ENCODE data around the gene PSAPL1. TPM values are rescaled to one million over a fixed set of nuclear protein-coding genes. Genes with fewer than 3 reads are reported as not detected.

The PSAPL1 gene
- polyA plus RNA-seq, 4 donors = not detected

DNA sequence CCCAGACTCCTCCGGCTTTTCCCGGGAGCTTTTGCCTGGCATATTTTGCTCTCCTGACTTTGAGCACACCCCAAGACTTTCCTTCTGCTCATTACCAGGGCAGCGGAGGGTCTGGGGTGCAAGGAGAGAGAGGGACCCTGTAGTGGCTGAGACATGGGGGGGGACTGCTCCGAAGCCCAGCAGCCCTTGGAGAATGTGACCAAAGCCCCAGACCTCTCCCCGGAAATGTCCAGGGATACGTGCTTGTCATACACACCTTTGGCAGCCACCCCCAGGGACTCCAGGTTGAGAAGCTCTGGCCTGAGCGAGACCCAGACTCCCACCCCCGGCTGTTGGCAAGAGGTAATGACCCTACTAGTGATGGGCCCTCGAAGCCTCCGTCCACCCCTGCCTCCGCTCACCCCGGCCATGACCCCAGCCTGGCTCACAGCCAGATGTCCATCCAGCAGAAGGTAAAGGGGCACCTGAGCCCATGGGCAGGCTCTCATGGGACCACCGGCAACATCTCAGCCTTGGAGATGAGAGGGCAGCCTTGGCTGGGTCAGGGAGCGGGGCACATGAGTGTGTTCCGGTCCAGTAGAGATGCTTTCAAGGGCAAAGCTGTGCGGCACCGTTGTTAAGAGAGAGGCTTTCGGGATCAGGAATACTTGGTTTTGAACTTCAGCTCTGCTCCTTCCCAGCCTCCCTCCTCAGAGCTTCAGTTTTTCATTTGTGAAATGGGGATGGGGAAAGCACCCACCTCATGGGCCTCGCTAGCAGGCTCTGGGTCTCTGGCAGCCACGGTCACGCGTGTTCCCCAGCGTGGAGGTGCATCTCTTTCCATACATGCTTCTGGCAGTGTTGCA is 2.0 kb downstream of the PSAPL1 start:
- DNase-seq (ENCODE audit: low read depth in 4 of 4, low spot score in 3 of 4) = no peak

DNA sequence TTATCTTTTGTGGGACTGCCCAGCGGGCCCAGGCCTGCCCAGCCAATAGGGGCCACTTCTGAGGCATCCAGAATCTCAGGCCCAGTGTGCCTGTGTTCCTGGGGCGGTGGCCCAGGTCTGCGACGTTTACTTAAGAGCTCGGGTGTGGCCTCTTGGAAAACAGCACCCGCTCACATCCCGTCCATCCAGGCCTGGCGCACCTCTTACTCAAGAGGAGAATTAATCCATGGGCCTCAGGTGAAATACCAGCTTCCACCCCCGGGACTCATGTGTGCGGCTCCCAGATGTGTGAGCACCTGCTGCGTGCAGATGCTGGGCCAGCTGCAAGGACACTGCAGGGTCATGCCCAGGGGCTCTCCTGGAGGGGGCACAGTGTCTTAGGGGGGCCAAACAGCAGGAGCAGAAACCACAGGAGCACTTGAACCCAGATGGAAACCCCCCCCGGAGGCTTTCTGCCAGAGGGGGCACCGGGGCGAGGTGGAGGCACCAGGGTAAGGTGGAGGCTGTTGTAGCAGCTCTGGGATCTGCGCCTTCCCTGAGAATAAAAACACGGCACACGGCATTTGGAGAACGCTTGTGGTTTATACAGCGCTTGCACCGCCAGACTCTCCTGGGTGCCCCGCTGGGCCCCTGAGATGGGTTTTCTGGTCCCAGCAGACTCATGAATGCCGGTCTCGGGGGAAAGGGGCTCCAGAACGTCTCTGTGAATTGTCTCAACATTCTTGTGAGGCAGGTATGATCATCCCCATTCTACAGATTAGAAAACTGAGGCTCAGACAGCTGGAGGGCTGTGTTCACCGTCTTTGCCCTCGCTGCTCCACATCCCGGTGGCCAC is 2.8 kb downstream of the PSAPL1 start:
- no peak for DNase-seq (ENCODE audit: low read depth in 4 of 4, low spot score in 3 of 4)

DNA sequence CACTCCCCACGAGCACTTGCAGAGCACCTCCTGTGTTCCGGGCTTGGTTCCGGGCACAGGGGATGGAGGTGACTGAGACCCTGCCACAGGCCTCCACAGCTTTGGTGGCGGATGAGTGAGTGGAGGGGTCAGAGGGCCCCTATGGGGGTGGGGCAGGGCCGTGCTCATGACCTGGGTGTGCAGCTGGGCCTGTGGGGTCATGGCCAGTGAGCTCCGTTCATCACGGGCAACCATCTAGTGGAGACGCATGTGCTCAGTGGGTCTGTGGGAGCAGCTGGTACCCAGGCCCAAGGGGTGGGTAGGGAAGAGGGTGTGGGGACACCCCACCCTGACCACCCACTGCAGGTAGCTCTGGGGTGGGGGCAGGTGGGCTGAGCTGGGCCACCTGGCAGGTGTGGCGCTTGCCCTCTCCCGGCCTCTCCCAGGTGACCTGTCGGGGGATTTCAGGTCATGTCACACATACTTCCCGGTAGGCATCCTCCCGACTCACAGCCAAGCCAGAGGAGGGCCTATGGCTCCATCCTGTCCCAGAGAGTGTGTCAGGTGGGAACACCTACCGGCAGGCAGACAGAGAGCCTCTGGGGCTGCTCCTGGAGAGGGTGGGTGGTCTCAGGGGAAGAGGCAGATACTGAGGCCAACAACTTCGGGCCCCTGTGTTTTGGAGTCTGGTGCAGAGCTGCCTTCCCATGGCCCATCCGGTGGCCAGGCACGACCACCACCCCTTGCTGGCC is 3.6 kb downstream of the PSAPL1 start:
- no peak for DNase-seq (ENCODE audit: low read depth in 4 of 4, low spot score in 3 of 4)

DNA sequence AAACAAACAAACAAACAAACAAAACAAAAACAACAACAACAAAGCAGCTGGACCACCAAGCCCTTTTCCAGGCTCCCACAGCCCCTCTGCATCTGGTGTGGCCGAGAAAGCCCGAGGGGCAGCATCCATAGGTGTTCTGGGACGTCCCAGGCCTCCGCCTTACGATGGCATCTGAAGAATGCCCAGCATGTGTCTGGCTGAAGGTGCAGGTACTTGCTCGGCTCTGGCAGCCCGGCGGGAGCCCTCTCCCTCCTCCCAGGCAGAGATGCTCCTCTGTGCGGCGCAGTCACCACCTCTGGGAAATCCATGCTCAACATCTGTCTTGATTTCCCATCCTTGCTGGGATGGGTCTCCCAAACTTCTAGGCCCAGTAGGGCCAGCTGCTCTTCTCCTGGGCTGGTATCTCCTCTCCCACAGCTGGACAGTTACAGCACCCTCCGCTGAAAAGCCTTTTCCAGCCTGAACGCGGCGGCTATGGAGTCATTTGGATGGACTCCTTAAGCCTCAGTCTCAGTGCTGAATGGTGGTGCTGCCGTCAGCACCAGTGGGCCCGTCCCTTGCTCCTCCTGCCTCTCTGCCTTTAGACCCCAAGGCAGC is 4.3 kb downstream of the PSAPL1 start:
- no peak for DNase-seq (ENCODE audit: low read depth in 4 of 4, low spot score in 3 of 4)

DNA sequence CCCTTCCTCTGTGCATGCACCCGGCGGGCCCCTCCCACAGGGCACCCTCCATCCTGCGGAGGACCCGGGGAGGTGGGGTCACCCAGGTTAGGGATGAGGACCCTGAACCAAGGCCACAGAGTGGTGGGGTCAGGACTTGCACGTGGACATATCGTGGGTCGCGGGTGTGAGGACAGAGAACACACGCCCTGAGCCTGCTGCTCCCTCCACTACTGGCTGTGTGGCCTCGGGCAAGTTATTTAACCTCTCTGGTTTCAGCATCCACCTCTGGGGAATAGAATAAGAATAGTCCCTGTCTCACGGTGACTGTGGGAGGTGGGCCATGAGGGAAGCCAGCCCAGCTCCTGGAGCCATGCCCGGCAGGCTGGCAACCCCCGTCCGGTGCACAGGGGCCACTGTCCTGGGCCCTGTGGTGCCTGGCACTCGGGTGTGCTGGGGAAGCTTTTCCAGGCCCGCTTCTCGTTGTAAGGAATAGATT is 5.1 kb downstream of the PSAPL1 start:
- no peak for DNase-seq (ENCODE audit: low read depth in 4 of 4, low spot score in 3 of 4)

DNA sequence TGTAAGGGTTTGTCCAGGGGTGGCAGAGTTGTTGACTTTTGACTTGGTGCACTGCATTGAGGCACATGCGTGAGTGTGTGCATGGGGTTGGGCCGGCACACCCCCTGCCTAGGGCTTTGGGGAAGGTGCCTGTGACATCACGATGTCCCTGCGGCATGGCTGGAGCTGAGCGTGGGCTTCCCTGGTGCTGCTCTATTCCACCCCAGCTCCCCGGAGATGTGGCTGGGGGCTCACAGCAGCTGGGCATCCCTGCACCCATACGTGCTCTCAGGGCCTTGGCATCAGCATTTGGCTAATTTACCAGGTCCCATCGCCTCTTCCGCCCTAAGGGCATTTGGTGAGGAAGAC is 5.7 kb downstream of the PSAPL1 start:
- no peak for DNase-seq (ENCODE audit: low read depth in 4 of 4, low spot score in 3 of 4)

DNA sequence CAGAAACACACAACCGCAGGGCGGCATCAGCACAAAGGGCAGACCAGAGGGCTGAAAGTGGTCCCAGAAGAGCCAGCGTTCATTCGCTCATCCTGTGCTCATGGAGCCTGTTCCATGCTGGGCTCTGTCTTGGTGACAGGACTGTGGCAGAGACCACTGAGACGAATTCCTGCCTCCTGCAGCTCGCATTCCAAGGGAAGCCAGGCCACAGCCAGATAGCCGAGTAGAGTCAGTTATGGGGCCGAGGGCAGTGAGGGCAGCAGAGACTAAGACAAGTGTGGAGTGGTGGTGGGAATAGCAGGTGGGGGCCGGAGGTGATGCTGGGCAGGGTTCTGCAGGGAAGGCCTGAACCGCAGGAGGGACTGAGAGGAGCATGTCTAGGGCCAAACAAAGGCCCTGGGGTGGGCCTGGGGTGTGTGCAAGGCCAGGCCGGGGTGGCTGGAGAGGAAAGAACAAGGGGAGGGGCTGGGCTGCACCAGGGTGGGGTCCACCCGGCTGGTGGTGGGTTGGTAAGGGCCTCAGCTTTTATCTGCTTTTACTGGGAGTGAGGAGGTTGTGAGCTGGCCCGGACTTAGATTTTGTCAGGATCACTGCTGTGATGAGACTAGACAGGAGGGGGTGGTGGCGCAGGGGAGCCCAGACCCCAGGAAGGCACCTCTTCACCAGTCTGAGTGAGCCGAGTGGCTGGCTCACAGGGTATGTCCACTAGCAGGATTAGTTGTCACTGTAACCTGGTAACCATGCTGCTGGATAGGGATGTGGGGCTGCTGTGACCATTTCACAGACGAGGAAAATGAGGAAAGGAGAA is 6.3 kb downstream of the PSAPL1 start:
- DNase-seq (ENCODE audit: low read depth in 4 of 4, low spot score in 3 of 4) = no peak

DNA sequence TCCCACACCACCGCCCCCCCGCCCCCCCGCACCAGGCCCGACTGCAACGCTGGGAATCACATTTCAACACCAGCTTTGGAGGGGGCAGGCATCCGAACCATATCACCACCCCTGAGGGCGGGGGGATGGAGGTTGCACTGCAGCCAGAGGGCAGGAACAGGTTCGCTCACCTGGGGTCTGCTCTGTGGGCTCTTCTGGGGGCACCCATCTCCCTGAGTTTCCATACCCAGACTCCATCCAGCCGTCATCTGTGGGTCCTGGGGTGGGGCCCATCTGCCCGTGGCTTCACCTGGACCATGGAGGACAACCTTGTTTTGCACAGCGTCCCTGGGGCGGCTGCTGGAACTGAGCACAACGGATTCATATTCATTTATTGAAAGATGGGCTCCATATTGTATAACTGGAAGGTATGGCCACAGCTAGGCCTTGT is 6.9 kb downstream of the PSAPL1 start:
- DNase-seq (ENCODE audit: low read depth in 4 of 4, low spot score in 3 of 4) = no peak

DNA sequence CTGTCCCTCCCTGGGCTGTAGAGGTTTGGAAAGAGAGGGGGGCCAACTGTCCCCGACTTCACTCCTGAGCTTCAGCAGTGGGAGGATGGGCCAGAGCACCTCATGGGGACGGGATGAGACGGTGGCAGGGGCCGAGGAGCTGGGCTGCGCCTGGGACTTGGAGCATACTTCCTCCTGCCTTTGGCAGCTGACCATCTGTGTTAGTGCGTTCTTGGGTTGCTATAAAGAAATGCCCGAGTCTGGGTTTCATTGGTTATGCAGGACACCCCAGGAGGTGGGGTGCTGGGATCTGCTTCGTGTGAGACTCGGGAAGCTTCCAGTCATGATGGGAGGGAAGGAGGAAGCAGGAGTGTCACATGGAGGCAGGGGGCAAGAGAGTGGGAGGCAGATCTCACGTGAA is 7.4 kb downstream of the PSAPL1 start:
- DNase-seq (ENCODE audit: low read depth in 4 of 4, low spot score in 3 of 4) = no peak

DNA sequence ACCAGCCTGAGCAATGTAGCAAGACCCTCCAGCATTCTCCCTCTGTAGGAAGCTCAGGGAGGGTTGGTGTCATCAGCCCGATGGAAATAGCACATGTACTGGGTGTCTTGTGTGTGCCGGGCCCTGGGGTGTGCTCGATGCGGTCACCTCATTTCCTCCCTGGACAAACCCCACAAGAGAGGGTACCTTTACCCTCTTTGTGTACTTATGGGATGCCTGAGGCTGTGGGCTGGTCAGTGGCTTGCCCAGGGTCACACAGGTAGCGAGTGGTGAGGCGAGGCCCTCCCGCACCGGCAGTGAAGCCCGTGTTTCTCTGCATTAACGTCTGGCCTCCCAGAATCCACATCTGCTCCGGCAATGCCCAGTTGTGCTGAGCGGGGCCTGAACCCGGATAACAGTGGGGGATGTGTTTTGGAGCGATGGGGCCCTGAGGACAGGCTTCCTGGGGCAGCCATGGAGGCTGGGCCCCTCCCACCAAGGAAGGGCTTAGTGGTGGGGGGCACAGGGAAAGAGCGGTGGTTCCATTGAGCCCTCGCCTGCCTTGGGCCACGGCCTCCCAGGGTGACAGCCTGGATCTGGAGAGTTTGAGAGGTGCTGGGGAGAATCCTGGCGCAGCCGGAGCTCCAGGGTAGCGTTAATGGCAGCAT is 8.1 kb downstream of the PSAPL1 start:
- no peak for DNase-seq (ENCODE audit: low read depth in 4 of 4, low spot score in 3 of 4)

DNA sequence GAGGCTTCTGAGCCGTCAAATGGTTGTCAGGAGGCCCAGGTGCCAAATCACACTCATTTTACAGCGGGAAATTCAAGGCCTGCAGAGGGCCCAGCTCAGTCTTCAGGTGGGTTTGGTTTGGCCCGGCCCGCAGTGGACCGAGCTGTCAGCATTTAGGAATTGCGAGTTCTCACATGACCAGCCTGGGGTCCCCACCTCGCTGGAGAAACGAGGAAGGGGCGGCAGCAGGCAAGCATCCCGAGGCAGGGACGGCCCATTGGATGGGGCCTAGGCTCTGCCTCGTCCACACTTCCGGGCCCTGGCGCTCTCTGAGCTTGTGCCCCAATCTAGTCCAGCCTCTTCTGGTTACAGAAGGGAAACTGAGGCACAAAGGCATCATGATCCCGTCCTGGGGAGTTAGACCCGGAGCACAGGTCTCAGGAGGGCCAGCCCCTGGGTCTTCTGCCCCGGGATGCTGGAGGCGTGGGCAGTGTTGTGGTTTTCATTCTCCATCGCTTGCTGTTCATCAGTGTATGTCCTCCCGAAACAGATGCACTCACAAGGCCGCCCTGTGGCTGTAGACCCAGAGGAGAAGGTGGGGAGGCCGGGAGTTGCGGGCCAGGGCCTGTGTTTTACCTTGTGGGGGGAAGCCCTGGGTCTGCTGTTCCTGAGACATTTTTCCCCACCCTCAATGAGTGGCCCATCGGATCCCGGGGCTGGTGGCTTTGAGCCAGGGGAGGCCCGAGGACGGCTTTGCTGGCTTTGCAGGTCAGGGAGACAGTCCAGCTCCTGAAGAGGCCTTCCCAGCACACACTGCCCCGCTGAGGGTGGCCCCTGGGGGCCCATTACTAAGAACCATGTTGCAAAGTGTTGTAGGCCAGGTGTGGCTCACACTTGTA is 8.9 kb downstream of the PSAPL1 start:
- no peak for DNase-seq (ENCODE audit: low read depth in 4 of 4, low spot score in 3 of 4)

DNA sequence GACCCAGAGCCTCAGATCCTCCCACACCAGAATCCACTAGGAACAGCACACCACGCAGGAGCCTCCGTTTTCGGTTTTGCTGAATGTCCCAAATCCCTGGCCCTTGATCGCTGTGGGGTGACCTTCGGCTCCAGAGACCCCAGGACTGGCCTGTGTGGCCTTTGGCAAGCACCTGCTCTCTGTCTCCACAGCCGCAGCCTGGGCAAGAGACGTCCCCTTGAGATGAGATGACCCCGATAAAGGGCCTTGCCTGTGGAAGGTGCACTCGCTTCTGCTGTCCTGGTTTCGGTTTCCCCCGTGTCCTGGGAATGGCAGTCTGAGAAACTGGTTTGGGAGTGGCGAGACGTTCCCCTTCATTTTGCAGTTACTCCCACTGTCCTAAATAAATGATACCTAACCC is 9.6 kb downstream of the PSAPL1 start:
- DNase-seq (ENCODE audit: low read depth in 4 of 4, low spot score in 3 of 4) = no peak

DNA sequence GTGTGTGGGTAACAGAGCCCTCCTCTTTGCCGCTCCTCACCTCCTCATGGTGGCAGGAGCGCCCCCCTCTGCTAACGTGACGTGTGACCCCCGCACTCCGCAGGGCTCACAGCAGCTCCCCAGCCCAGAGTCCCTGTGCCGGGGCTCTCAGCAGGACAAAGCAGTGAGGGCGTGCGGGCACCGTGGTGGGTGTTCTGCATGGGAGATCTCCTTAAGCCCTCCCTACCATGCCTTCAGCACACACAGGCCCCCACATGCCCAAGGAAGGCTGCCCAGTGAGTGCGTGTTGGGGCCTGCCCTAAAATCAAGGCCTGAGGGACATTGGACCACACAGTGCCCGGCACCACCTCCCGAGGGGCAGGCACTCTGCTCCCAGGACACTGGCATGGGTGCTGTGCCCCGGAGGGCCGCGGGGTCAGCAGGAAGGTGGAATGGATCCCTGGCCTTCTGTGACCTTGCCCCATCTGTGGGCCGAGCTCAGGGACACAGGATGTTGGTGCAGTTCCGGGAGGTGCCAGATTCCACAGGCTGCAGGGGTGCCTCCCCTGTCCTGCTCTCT is 10.1 kb downstream of the PSAPL1 start:
- no peak for DNase-seq (ENCODE audit: low read depth in 4 of 4, low spot score in 3 of 4)

DNA sequence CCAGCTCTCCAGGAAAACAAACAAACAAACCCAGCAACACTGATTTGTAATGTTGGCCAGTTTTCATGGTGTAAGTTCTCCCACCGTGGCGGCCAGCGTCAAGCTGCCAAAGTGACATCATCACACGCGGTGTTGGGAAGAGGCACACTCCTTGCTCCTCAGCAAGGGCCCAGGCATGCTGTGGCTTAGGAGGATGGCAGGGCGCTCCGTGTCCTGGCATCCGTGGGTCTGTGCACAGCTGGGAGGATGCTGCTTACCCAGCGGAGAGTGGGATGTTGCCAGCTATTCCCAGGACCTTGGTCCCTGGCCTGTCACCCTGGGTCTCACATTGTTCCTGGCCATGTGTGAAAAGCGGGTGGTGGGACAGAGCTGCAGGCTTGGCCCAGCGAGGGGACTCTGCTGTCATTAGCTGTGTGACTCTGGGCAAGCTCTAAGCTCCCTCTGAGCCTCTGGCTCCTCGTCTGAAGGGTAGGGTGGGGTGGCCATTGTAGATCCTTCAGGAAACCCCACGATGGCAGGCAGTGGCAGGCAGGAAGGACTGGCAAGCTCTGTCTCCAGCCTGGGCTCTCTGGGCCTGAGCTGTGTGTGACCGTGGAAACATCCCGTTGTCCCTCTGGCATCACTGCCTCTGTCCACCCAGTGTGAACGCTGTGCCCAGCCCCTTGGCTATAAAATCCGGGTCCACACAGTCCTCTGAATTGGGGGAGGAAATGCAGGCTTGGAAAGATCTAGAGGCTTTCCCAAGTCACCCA is 10.8 kb downstream of the PSAPL1 start:
- no peak for DNase-seq (ENCODE audit: low read depth in 4 of 4, low spot score in 3 of 4)

DNA sequence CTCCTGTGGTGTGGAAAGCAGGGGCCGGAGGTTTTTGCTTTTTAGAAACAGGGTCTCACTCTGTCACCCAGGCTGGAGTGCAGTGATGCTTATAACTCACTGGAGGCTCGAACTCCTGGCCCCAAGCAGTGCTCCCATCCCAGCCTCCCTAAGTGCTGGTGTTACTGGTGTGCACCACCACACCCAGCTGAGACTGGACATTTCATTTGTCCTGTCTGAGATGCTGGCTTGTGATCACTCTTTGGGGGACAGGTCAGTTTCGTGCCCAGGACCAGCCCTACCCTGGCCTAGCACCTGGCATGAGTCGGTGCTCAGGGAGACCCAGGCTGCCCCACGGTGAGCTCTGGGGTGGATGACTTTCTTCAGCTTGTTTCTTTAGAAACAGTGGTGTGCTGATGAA is 11.3 kb downstream of the PSAPL1 start:
- no peak for DNase-seq (ENCODE audit: low read depth in 4 of 4, low spot score in 3 of 4)

DNA sequence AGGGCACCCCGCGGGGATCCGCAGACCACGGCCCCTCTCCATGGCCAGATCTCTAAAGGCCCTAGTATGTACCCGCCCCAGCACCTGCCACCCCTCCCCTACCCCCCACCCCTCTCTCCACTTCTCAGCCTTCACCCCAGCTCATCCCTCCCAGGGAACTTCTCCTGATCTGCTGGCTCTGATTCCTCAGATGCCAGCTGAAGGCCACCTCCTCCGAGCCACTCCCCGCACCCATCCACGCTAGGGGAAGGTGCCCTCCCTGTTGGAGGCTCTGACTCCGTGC is 11.9 kb downstream of the PSAPL1 start:
- DNase-seq (ENCODE audit: low read depth in 4 of 4, low spot score in 3 of 4) = no peak

DNA sequence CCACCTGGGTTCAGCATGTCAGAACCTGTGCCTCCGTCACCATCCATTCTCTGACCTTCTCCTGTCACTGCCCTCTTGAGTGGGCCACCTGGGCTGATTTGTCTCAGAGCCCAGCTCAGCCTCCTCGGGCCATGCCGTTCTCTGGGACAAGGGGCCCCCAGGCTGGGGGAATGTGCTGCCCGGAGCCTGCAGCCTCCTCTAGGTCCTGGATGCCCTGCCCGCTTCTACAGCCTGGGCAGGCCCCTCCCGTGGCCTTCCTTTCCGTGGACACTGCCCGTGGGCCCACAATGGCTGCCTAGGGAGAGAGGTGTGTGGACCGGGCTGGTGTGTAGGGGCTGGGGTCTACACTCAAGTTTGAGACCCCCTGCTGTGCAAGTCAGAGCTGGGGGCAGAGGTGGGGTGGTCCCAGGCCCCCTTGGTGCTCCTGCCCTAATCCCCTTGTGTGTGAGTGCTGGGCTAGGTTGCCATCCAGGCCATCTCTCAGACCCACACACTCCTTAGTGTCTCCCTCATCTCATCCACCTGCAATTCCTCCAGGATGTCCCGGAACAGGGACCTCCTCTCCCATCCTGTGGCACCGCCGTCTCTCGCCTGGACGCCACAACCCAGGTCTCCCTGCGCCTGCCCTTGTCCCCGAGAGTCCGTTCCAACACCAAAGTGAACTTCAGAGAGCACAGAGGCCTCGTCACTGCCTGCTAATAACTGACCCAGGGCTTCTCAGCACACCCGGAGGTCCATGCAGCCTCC is 12.4 kb downstream of the PSAPL1 start:
- DNase-seq (ENCODE audit: low read depth in 4 of 4, low spot score in 3 of 4) = no peak
